Activated CD8-positive, alpha-beta memory T cell treated with anti-CD3 and anti-CD28 coated beads, Interleukin-2, amount 50 U/mL, for 48 hours (primary cell): Measurements from ENCODE around the gene SPINT1.

Experiments
- DNase-seq: peaks from one replicate; pipeline ENCODE4 v3.0.0-alpha.2; 2020

Gene SPINT1, protein sequence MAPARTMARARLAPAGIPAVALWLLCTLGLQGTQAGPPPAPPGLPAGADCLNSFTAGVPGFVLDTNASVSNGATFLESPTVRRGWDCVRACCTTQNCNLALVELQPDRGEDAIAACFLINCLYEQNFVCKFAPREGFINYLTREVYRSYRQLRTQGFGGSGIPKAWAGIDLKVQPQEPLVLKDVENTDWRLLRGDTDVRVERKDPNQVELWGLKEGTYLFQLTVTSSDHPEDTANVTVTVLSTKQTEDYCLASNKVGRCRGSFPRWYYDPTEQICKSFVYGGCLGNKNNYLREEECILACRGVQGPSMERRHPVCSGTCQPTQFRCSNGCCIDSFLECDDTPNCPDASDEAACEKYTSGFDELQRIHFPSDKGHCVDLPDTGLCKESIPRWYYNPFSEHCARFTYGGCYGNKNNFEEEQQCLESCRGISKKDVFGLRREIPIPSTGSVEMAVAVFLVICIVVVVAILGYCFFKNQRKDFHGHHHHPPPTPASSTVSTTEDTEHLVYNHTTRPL

DNA sequence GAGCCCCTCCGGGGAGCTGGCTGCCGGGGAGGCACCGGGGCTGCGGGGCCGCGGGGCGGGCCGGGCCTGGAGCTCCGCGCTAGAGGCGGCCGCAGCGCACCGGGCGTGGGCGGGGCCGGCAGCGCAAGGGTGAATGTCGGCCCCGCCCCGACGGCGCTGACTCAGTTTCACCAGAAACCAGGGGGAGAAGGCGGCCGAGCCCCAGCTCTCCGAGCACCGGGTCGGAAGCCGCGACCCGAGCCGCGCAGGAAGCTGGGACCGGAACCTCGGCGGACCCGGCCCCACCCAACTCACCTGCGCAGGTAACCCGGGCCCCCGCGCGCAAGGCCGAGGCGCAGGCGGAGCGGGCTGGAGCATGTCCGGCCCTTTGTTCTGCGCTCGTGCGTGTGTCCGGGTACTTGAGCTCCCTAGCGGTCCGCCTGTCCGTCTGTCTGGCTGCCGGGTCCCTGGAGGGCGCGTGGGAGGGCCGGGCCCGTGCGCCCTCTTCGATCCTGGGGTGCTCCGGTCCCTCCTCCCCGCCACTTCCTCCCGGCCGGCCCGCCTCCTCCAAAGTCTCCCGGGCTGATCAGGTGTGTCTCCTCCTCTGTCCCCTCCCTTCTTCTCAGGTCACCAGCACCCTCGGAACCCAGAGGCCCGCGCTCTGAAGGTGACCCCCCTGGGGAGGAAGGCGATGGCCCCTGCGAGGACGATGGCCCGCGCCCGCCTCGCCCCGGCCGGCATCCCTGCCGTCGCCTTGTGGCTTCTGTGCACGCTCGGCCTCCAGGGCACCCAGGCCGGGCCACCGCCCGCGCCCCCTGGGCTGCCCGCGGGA, at the start of gene SPINT1:
Gene SPINT1 (plus strand): TSS at position 164 of the 811 bp plus-strand sequence. CDS start 507 bp downstream, at position 671.
- peak; percentile 86 for DNase-seq

DNA sequence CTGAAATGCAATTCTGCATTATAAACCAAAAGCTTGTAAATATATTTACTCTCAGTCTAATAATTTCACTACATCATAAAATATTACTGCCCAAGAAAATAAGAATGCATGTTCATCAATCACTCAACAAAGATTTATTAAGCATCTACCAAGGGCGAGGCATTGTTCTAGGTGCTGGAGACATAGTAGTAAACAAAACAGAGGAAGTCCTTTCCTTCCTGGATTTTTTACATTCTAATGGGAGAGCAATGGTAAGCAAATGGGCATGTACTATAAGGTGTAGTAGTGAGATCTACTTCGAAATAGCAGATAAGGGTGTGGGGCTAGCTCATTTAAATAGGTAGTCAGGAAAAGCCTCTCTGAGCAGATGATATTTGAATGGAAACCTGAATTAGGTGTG, 47.8 kb upstream of the SPINT1 start:
- DNase-seq: no peak

DNA sequence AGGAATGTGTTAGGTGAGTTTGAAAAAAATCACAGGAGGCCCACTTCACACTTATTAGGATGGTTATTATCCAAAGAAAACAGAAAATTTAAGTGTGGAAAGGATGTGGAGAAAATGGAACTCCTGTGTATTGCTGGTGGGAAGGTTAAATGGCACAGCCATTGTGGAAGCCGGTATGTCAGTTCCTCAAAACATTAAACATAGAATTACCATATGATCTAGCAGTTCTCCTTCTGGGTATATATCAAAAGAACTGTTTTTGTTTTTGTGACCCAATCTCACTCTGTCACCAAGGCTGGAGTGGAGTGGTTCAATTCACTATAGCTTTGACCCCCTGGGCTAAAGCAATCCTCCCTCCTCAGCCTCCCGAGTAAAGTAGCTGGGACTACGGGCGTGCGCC, 47.3 kb upstream of the SPINT1 start:
- no peak for DNase-seq

DNA sequence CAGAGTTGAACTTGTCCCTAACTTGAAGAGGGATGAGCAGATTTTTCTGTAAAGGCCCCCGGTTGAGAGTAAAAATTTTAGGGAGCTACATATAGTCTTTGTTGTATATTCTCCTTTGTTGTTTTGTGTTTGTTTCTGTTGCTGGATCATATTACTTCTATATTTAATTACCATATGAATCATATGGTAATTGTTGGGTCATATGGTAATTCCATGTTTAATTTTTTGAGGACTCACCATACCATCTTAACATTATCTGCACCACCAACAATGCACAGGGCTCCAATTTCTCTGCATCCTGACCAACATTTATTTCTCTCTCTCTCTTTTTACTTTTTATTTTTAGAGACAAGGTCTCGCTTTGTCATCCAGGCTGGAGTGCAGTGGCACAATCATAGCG, 44.3 kb upstream of the SPINT1 start:
- no peak for DNase-seq

DNA sequence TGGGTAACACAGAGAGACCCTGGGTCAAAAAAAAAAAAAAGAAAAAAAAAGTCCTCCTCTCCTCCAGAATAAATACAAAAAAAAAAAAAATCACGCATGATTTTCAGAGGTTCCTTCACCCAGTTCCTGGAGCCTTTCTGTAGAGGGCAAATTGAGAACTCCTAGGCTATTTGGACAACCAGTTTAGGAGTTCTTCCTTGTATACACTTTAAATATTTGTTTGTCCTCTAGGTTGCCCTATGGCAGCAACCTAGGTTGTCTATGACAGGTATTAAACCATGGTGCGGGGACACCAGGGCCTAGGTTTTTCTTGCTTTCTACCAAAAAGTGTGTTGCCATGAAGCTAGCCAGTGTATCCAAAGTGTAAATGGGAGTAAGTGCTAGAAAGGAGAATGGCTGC, 40.8 kb upstream of the SPINT1 start:
- DNase-seq: no peak

DNA sequence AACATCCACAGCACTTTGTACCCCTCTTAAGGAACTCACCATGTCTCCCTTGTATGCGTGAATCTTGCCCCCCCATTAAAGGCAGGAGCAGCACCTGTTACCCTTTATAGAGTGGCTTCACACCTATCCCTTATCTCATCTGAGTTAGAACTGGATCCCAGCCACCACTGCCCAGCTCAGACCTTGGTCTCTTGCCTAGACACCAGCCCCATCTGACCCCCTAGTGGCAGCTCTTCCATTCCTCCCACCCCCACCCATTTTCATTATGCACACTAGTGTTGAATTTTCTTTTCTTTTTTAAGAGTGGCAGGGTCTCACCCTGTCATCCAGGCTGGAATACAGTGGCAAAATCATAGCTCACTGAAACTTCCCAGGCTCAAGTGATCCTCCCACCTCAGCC, 40.2 kb upstream of the SPINT1 start:
- no peak for DNase-seq

DNA sequence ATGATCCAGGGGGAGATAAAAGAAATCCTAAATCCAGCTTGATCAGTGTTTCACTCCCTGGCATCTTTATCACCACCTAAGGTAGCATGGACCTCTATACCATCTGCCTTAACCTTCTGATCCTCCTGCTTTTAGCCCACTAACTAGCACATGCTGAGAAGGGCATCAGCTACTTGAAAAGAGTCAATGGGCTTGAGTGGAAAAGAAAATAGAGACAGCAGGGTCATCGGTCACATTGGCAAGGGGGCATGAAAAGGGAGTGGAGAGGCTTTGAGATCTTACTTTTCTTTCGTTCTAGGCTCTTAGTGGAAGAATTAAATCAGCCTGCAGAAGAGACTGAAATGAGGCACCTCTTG, 37.2 kb upstream of the SPINT1 start:
- no peak for DNase-seq

DNA sequence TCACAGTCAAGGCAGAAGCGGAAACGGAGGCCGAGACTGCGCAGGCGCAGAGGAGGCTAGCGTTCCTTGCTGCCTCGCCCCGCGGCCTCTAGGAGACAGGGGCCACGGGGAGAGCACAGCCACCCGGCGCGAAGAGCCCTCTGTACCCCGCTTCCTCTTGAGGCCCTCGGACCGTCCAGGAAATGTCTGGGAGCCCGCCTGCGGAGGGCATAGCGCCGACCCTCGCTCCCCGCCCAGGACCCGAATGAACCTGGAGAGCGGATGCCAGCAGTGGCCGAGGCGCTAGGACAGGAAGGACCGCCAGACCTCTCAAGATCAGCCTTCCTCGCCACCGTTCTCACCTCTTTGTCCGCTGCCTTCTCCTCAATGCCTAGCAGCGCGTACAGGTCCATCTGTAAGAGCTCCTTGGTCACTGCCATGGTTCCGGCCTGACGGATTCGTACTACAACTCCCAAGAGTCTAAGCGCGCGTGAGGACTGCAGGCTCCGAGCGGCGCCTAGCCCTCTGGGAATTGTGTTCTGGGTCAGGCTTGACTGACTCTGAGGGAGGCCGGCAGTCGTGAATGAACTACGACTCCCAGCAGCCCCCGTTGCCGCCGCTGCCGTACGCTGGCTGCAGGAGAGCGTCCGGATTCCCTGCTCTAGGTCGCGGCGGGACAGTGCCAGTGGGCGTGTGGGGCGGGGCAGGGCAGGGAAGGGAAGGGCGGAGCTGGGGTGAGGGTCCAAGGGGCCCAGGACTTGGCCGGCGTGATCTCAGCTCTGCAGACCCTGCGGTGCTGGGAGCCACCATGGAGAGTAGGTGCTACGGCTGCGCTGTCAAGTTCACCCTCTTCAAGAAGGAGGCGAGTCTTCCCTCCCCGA, 36.6 kb upstream of the SPINT1 start, which contains the start of the genes DNAJC17 and ZFYVE19:
Gene DNAJC17 (minus strand): TSS at position 446 of the 860 bp plus-strand sequence. CDS start 27 bp downstream, at position 419.
Gene ZFYVE19 (plus strand): TSS at position 62 of the 860 bp plus-strand sequence. CDS start 501 bp downstream, at position 563.
- DNase-seq: peak; percentile 98

DNA sequence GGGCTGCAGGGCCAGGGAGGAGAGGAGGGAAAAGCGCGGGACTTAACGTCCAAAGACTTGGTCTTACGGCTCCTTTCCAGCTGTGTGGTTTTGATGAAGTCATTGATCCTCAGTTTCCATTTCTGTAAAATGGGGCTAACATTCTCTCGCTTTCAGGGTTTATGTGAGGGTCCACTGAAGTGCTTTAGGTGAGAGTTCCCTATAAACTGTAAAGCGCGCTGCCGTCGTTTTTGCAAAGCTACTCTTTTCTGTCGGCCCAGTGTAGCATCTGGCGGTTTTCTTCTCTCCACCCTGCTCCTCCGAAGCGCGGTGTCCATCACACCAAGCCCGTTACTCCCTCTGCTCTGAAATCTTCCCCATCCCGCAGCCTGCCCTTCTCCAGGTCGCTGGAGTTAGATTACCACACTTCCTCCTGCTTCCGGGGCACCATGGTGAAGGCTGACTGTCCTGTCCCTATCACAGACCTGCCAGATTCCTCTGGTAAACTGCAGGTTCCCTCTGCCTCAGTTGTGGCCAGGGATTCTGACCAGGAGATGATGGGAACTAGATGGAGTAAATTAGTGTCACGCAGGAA, 35.9 kb upstream of the SPINT1 start:
- DNase-seq: no peak

DNA sequence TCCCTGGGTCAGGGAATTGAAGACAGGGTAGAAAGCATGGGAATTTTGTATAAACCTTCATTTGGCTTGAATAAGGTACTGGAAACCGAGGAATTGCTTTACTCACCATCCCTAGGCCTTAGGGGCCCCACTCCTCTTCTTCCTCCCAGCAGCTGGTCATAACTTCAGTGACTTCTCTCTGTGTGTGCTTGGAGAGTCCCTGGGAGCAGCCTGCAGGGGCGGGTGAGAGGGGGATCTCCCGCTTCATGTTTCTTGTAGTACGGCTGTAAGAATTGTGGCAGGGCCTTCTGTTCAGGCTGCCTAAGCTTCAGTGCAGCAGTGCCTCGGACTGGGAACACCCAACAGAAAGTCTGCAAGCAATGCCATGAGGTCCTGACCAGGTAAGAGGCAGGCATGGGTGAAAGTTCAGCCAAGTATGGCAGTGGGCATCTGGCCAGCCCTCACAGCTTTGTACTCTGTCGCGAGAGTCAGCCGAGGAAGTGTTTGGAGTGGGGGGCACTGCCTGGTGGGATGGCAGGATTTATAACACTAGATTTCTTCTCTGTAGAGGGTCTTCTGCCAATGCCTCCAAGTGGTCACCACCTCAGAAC, 34.9 kb upstream of the SPINT1 start:
- no peak for DNase-seq

DNA sequence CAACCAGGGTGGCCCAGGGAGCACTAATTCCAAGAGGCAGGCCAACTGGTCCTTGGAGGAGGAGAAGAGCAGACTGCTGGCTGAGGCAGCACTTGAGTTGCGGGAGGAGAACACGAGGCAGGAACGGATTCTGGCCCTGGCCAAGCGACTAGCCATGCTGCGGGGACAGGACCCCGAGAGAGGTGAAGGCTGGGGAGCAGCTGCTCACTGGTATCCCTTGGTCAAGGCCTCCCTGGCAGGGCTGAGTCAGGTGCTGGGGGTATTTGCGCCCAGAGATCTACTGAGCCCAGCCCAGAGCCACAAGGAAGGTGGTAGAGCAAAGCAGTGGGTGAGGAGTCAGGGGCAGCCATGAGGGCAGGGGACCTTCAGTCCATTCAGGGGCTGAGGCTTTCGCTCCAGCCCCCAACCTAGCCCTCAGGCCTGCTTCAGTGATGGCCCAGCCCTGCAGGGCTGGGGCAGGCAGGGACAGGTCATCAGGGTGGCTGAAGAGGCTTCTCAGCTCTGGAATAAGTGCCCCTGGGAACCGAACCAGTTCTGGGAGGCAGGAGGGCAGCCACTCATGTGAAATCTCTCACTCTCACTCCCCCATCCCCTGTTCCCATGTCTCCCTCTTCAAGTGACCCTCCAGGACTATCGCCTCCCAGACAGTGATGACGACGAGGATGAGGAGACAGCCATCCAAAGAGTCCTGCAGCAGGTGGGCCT, 31.0 kb upstream of the SPINT1 start:
- no peak for DNase-seq

DNA sequence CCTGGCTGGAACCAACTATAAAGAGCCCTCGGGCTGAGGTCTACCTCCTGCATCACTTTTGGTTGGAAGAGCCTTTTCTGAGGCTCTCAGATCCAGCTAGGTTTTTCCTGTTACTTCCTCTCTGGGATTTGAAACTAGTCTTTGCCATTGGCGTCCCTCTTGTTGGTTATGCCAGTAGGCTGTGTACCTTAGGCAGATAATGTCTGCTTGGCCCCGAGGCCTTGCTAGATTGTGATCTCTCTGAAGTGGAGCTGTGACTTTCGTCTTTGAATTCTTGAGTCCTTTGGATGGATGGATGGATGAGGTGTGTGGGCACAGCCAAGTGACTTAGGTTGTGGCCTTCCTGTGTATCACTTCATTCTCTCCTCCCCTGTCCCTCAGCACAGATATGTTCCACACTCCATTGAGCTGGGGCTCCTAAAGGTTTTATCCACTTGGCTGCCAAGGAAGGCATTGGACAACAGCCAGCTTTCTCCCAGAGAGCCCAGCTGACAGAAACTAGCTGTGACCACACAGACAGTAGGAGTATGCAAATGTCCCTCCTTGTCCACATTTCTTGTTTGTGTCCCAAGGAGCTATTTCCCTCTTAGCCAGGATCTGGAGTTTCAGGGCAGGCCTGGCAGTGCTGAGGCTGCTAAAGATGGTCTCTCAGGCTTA, 28.7 kb upstream of the SPINT1 start:
- DNase-seq: no peak

DNA sequence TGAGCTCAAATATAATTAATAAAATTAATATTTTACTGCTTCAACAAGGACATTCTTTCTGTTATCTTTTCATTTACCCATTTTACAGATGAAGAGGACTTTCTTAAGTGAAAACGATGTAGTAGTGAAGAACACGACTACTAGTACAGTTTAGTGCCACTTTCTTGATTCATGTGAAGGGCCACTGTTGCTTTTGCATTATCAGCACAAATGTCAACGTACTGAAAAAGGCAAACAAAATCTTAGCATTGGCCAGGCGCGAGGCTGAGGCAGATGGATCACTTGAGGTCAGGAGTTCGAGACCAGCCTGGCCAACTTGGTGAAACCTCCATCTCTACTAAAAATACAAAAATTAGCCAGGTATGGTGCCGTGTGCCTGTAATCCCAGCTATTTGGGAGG, 24.8 kb upstream of the SPINT1 start:
- DNase-seq: no peak

DNA sequence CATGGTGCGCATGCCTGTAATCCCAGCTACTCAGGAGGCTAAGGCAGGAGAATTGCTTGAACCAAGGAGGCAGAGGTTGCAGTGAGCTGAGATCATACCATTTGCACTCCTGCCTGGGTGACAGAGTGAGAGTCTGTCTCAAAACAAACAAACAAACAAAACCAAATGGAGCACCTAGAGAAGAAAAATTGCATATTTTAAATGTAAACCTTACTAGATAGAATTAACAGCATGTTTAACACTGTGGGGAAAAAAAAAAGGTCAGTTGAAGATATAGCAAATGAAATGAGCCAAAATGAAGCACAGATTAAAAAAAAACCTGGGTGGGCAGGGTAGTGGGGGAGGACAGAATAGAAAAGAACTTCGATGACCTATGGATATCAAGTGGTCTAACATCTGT, 22.7 kb upstream of the SPINT1 start:
- no peak for DNase-seq

DNA sequence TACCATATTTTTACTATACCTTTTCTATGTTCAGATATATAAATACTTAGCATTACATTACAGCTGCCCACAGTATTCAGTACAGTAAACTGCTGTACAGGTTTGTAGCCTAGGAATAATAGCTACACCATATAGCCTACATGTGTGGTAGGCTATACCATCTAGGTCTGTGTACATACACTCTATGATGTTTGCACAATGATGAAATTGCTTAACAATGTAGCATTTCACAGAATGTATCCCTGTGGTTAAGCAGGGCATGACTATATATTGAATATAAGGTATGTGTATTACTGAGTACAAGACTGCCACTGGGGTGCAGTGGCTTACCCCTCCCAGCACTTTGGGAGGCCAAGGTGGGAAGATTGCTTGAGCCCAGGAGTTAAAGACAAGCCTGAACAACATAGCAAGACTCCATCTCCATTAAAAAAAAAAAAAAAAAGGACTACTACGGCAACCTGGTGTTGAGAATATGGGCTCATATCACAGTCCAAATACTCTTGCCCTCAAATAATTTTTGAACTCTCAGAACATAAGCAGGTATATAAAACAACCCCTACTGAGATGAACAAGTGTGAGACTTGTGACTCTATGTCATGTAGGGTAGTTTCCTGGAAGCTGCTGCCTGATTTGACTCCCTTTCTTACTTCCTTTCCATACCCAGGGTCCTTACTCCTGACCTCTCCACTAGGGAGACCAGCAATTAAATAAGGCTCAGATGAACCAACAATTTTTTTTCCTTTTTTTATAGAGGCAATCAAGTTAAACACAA, 20.1 kb upstream of the SPINT1 start:
- DNase-seq: no peak

DNA sequence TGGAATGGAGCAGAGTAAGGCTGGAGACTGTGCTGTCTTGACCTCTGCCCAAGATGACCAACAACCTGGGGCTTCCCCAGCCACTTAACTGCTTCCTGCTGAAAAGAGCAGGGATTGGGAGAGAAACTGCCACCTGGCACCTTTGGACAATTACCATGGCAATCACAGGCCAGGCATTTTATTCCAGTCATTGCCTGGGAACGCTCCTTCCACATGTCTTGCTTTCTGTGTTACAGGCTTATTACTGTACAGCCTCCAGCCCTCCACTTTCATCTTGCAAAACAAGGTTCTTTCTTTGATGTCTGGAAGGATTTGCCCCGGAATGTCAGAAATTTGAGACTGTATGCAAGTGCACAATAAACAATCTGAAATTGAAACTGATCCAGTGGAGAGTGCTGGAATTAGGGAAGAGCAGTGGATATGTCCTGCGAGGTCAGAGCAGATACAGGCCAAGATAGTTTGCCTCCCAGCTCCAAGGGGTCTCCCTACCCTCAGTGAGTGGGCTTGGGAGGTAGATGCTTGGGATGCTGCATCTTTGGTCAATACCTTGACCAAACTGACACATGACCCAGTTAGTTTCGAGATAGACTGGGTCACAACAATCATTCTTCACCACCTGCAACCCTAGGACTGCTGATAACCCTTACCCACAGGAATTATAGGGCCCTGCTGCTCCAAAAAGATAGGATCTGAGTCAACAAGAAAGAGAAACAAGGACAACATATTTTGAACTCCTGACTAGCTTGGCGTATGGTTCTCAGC, 18.0 kb upstream of the SPINT1 start:
- DNase-seq: no peak

DNA sequence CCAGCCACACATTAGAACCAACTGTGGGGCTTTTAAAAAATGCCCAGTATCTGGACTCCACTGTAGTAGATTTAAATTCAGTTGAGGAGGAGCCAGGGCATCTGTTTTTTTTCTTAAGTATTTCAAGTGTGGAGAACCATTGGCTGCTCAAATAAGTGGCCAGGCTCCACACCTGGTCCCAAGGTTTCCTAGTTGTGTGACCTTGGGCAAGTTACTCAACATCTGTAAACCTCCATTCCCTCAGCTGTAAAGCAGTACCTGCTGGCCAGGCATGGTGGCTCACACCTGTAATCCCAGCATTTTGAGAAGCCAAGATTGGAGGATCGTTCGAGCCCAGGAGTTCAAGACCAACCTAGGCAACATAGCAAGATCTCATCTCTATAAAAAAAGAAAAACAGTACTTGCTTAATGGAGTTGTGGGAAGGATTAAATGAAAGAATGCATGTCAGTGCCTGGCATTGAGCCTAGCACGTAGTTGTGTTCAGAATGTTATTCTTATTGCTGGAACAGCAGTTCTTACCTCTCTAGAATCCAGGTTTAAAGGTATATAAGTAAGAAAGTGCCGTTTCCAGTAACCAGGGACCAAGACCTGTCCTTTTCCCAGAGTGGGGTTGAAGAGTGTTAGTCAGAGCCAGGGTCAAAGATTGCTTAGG, 17.3 kb upstream of the SPINT1 start:
- no peak for DNase-seq

DNA sequence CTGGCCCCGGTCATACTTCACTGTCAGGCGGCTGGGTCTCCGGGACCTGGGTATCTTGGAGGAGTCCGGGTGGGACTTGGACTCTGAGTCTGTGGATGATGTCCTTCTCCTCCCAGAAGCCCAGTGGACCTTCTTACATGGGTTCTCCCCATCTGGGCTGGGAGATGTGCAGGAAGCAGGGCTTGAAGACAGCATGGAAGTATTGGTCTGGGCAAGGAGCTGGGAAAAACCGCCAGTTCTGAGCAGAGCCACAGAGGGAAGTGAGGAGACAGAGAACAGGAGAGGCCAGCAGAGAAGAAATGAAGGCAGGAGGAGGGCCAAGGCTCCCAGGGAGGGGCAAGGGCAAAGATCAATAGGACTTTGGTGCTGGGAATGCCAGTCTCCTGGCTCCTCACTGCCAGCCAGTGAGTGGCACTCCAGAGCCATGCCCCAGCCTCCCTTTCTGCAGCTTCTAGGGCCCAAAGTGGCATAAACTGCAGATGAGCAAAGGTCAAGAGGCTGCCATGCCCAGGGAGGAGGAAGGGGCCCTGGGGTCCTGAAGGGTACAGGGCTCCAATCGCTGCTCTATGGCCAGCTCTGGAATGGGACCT, 15.3 kb upstream of the SPINT1 start, which contains the start of gene PPP1R14D:
Gene PPP1R14D (minus strand): TSS at position 262 of the 590 bp plus-strand sequence. CDS start 67 bp downstream, at position 195.
- no peak for DNase-seq
